HG02763 (cell line): ENCODE data around the gene NECAP2.
"Not testable (repeated sequence)": the region's sequence is repeated elsewhere in the genome, so short reads cannot be mapped to it uniquely, and the experiment has no call there.

Source experiments
- ATAC-seq: cut with Tn5 transposase; IDR thresholded peaks from one replicate; pipeline ENCODE4 v1.9.1; 2021; ENCODE audit warnings: mild to moderate bottlenecking, moderate library complexity; ENCODE audit not compliant: unreplicated experiment

NECAP2 gene

DNA sequence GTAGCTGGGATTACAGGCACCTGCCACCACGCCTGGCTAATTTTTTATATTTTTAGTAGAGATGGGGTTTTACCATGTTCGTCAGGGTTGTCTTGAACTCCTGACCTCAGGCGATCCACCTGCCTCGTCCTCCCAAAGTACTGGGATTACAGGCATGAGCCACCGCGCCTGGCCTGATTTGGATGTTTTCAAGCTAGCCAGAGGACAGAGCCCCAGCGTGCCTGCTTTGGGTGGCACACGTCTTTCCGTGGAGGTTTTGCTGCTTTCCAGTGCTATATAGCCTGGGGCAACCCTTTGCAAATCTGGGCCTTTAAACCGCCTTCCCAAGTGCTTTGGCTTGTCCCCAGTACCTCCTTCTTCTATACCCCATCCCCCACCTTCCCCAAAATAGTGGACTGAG lies 15.6 kb downstream of the NECAP2 start:
- not testable (repeated sequence) for ATAC-seq

- ATAC-seq = no peak
Measured at GRCh38 chr1:16458831-16459230, 18.3 kb downstream of the NECAP2 start.

DNA sequence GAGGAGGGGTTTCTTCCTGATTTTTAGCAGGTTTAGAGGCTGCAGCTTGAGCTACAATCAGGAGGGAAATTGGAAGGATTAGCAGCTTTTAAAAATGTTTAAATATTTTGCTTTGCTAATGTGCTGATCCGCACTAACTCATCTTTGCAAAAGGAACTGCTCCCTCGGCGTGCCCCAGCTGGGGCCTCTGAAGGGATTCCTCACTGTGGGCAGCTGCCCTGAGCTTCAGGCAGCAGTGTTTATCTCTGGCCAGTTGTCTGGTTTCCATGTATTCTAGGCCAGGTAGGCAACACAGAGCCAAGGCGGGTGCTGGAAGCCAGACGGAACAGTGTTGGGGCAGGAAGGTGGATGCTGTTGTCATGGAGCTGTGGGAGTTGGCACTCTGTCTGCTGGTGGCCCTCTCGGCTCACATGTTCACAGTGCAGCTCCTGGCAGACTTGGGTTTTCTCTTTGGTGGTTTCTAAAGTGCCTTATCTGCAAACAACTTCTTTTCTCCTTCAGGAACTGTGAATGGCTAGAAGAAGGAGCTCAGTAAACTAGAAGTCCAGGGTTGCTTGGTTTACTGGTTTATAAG lies 18.9 kb downstream of the NECAP2 start:
- no peak for ATAC-seq

GRCh38 chr1:16461681-16462080 lies 21.2 kb downstream of the NECAP2 start:
- no peak for ATAC-seq

- no peak for ATAC-seq
Measured at GRCh38 chr1:16462773-16463330, 22.3 kb downstream of the NECAP2 start.

- no peak for ATAC-seq
Measured at GRCh38 chr1:16464917-16465625, 24.5 kb downstream of the NECAP2 start.

GRCh38 chr1:16468558-16468957 lies 28.0 kb downstream of the NECAP2 start:
- no peak for ATAC-seq

DNA sequence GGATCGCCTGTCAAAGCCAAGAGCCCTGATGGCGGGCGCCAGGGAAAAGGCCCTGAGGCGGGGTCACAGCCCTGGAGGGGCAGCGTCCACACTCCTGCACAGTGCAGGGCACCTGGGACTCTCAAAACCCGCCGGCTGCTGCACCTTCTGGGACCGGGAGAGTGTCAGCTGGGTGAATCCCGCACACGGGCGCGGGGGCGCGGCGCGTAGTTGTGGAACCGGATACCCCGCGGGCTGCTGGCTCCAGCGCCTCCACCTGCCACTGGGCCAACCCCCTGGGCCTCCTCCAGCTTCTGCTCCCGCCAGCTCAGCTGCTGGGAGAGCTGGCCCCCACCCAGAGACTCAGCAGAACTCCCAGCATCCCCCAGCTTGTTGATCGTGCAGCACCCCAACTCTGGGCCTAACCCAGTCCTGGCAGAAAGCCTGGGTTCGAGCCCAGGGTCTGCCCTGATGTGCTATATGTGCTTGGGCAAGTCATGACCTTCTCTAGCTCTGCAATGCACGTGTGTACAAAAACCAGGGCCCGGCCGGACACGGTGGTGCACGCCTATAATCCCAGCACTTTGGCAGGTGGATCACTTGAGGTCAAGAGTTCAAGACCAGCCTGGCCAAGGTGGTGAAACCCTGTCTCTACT lies 33.8 kb downstream of the NECAP2 start:
- no peak for ATAC-seq

DNA sequence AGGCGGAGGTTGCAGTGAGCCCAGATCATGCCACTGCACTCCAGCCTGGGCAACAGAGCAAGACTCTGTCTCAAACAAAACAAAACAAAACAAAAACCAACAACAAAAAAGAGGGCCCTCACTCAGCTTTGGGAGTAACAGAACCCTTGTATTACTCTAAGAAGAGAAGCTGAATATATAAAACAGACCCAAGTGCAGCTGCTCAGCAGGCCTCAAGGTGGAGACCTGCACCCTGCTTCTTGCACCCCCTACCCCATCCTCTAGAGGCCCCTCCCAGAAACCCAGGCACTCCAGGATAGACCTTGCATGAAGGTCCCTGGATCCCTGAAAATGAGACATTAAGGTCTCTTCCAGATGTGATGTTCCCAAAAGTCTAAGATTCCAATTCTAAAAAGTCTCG lies 34.4 kb downstream of the NECAP2 start:
- ATAC-seq = not testable (repeated sequence)

- not testable (repeated sequence) for ATAC-seq
Measured at GRCh38 chr1:16475771-16476770, 35.5 kb downstream of the NECAP2 start.

GRCh38 chr1:16478091-16478490 lies 37.6 kb downstream of the NECAP2 start:
- no peak for ATAC-seq

DNA sequence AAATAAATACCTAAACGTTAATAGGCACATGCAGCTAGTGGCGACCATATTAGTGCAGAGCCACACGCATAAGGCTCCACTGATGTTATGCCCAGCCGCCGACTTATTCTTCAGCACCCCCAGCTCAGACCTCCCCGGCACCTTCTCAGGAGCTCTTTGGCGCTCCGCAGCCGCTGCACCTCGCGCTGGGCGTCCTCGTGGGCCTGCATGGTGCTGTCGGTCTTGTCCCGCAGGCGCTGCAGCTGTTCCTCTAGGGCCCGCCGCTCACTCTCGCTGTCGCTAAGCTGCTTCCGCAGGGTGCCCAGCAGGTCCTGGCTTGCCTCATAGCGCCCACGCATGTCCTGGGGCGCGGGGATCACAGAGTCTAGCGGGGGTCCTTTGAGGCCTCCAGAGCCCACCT lies 42.6 kb downstream of the NECAP2 start:
- not testable (repeated sequence) for ATAC-seq

GRCh38 chr1:16483639-16484500 lies 43.3 kb downstream of the NECAP2 start:
- ATAC-seq = not testable (repeated sequence)

- no peak for ATAC-seq
Measured at GRCh38 chr1:16484501-16484835, 43.9 kb downstream of the NECAP2 start.

DNA sequence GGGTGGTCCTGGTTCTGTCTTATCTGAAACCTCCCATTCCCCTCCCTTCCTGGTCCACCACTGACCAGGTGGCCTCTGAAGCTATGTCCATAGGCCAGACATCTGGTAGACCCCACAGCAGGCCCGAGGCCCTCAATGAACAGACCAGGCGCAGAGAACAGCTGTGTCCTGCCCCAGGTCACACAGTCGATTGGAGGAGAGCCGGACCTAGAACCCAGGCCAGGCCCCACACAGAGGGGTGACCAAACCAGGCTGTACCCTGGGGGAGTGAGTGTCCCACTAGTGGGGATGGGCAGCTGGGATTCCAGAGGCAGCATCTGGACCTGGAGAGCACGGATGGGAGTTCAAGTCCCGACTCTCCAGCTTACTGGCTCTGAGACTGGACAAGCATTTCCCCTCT lies 44.4 kb downstream of the NECAP2 start:
- ATAC-seq = no peak

- not testable (repeated sequence) for ATAC-seq
Measured at GRCh38 chr1:16486316-16486715, 45.8 kb downstream of the NECAP2 start.

- ATAC-seq = not testable (repeated sequence)
Measured at GRCh38 chr1:16487011-16487410, 46.5 kb downstream of the NECAP2 start.

GRCh38 chr1:16489195-16489880 lies 48.8 kb downstream of the NECAP2 start:
- ATAC-seq = not testable (repeated sequence)

GRCh38 chr1:16491056-16491675 lies 50.6 kb downstream of the NECAP2 start:
- no peak for ATAC-seq
